ENCODE data around the gene SYNC.
A peak's percentile ranks its signal among the peaks of the same experiment; 100 is the strongest.

SYNC gene

DNA sequence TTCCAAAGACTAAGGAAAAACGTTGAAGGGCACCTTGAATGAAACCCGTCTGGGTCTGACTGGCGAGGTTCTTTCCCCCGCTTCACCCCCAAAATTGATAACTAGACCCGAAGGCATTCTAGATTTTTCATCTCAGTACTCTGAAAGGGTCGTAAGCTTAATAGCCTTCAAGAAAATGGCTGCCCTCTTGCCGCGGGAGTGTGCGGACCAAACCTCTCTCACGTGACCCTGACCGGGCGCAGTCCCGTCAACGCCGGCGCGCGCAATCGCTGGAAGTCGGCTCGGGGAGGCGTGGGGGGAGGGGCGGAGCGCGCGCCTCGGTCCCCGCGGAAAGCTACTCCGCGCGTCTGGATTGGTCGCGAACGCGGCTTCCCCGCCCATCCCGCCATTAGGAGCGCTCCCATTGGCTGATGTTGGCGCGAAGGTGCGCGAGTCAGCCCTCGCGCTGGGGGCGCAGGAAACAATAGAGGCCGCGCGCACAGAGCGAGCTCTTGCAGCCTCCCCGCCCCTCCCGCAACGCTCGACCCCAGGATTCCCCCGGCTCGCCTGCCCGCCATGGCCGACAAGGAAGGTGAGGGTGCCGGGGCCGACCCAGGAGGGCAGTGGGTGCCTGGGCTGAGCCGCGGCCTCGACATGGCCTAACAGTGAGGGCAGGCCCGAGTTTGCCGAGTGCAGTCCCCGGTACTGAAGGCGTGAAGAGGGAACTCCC is 51.7 kb downstream of the SYNC start, which contains the start of gene RBBP4:
TSS of gene RBBP4 (plus strand) at position 457 of the 709 bp plus-strand sequence. CDS start at position 556, 99 bp downstream.
- Histone ChIP-seq H3K9me3 (ENCODE audit: control insufficient read depth, insufficient read depth, low read length) (no peaks in the 10 kb centered on the region), H3K4me3 (ENCODE audit: low read length) (peak within 1 kb of the TSS; percentile 83), H3K4me1 (ENCODE audit: control insufficient read depth, low read length) (peaks cover 63% of the 10 kb centered on the region), H3K27ac (ENCODE audit: low read depth, low read length) (peak within 1 kb of the TSS; percentile 91), H3K9me2 (replicated peaks; ENCODE audit: control insufficient read depth, low read length) (no peaks in the 10 kb centered on the region), H3K27me3 (ENCODE audit: control insufficient read depth, low read length) (no peaks in the 10 kb centered on the region), H3F3A (ENCODE audit: control insufficient read depth, insufficient read depth) (peaks cover 21% of the 10 kb centered on the region), H3K4me2 (ENCODE audit: low read length) (peak within 1 kb of the TSS; percentile 86), H3K36me3 (ENCODE audit: control insufficient read depth, low read length) (peaks cover 73% of the 10 kb centered on the region), H4K20me1 (ENCODE audit: control insufficient read depth, insufficient read depth, low read depth, low read length) (peaks cover 24% of the 10 kb centered on the region), H3K79me2 (ENCODE audit: control insufficient read depth, low read length) (peaks cover 92% of the 10 kb centered on the region)
- TF ChIP-seq, protein P1, sequence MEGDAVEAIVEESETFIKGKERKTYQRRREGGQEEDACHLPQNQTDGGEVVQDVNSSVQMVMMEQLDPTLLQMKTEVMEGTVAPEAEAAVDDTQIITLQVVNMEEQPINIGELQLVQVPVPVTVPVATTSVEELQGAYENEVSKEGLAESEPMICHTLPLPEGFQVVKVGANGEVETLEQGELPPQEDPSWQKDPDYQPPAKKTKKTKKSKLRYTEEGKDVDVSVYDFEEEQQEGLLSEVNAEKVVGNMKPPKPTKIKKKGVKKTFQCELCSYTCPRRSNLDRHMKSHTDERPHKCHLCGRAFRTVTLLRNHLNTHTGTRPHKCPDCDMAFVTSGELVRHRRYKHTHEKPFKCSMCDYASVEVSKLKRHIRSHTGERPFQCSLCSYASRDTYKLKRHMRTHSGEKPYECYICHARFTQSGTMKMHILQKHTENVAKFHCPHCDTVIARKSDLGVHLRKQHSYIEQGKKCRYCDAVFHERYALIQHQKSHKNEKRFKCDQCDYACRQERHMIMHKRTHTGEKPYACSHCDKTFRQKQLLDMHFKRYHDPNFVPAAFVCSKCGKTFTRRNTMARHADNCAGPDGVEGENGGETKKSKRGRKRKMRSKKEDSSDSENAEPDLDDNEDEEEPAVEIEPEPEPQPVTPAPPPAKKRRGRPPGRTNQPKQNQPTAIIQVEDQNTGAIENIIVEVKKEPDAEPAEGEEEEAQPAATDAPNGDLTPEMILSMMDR (IDR thresholded peaks at IDR 0.05; ENCODE audit: low read depth, low read length, poor library complexity, severe bottlenecking) = peak; percentile 18
- no peak for TF ChIP-seq EZH2phosphoT487 (IDR thresholded peaks at IDR 0.05; ENCODE audit: borderline replicate concordance, low read length)

DNA sequence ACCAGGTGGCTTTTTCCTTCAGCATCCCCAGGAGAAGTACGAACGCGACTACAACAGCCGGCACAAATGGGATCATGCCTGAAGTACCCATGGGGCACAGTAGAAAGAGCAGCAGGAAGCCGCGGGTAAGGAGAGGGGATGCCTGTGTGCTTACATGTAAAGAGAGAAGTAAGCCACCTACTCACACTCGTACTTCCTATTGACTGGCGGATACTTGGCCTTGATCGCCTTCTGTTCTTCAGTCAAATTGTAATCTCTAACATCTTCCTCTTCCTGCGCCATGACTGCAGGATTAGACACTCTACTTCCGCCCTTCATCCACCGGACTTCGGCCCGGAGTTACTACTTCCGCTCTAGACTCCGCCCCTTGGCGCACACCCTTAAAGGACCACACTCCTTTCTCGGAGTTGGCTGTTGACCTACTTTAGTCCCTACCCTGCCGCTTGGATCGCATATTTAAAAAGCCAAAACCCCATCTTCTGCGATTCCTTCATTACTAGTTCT is 52.3 kb downstream of the SYNC start, which contains the start of gene ZBTB8OS:
TSS of gene ZBTB8OS (minus strand) at position 303 of the 504 bp plus-strand sequence. CDS start at position 282, 21 bp downstream.
- Histone ChIP-seq H3K4me2 (ENCODE audit: low read length) (peak within 1 kb of the TSS; percentile 86), H3K4me3 (ENCODE audit: low read length) (peak within 1 kb of the TSS; percentile 83), H3K79me2 (ENCODE audit: control insufficient read depth, low read length) (peaks cover 92% of the 10 kb centered on the region), H3F3A (ENCODE audit: control insufficient read depth, insufficient read depth) (peaks cover 15% of the 10 kb centered on the region), H3K9me2 (replicated peaks; ENCODE audit: control insufficient read depth, low read length) (no peaks in the 10 kb centered on the region), H3K27me3 (ENCODE audit: control insufficient read depth, low read length) (no peaks in the 10 kb centered on the region), H3K27ac (ENCODE audit: low read depth, low read length) (peak within 1 kb of the TSS; percentile 91), H3K4me1 (ENCODE audit: control insufficient read depth, low read length) (peaks cover 63% of the 10 kb centered on the region), H3K36me3 (ENCODE audit: control insufficient read depth, low read length) (peaks cover 73% of the 10 kb centered on the region), H3K9me3 (ENCODE audit: control insufficient read depth, insufficient read depth, low read length) (no peaks in the 10 kb centered on the region), H4K20me1 (ENCODE audit: control insufficient read depth, insufficient read depth, low read depth, low read length) (peaks cover 23% of the 10 kb centered on the region)
- TF ChIP-seq EZH2phosphoT487 (IDR thresholded peaks at IDR 0.05; ENCODE audit: borderline replicate concordance, low read length) = no peak
- TF ChIP-seq, protein P1 (IDR thresholded peaks at IDR 0.05; ENCODE audit: low read depth, low read length, poor library complexity, severe bottlenecking) = no peak

DNA sequence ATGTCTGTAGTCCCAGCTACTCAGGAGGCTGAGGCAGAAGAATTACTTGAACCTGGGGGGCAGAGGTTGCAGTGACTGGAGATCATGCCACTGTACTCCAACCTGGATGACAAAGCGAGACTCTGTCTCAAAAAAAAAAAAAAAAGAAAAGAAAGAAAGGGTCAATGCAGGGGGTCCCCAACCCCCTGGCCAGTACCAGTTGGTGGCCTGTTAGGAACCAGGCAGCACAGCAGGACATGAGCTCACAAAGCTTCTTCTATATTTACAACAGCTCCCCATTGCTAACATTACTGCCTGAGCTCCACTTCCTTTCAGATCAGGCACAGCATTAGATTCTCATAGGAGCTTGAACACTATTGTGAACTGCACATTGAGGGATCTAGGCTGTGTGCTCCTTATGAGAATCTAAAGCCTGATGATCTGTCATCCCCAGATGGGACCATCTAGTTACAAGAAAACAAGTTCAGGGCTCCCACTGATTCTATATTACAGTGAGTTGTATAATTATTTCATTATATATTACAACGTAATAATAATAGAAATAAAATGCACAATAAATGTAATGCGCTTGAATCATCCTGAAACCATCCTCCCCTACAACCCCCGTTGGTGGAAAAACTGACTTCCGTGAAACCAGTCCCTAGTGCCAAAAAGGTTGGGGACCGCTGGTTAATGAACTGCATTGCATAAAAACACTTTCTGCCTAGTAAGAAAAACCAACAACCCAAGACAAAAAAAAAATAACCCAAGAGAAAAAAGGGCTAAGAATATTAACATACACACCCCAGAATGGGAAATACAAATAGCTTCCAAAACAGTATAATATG is 55.0 kb downstream of the SYNC start:
- Histone ChIP-seq H3F3A (ENCODE audit: control insufficient read depth, insufficient read depth) (peaks cover 14% of the 10 kb centered on the region), H3K9me2 (replicated peaks; ENCODE audit: control insufficient read depth, low read length) (no peaks in the 10 kb centered on the region), H3K9me3 (ENCODE audit: control insufficient read depth, insufficient read depth, low read length) (no peaks in the 10 kb centered on the region), H3K27me3 (ENCODE audit: control insufficient read depth, low read length) (no peaks in the 10 kb centered on the region), H4K20me1 (ENCODE audit: control insufficient read depth, insufficient read depth, low read depth, low read length) (peaks cover 6% of the 10 kb centered on the region; the same call in 1 of the 2 replicates), H3K79me2 (ENCODE audit: control insufficient read depth, low read length) (peaks cover 92% of the 10 kb centered on the region), H3K4me3 (ENCODE audit: low read length) (peak overlapping the region; percentile 83), H3K36me3 (ENCODE audit: control insufficient read depth, low read length) (peaks cover 52% of the 10 kb centered on the region), H3K27ac (ENCODE audit: low read depth, low read length) (peak overlapping the region; percentile 91), H3K4me2 (ENCODE audit: low read length) (peak overlapping the region; percentile 86), H3K4me1 (ENCODE audit: control insufficient read depth, low read length) (peaks cover 40% of the 10 kb centered on the region)
- TF ChIP-seq, protein P1 (IDR thresholded peaks at IDR 0.05; ENCODE audit: low read depth, low read length, poor library complexity, severe bottlenecking) = no peak
- no peak for TF ChIP-seq EZH2phosphoT487 (IDR thresholded peaks at IDR 0.05; ENCODE audit: borderline replicate concordance, low read length)

Measured in DOHH2 (cell line).